SK-MEL-5 (cell line): Measurements from ENCODE around the gene CLDN8. TPM values are rescaled to one million over a fixed set of nuclear protein-coding genes. Genes with fewer than 3 reads are reported as not detected.

Experiments used
- DNase-seq: peaks from one replicate; pipeline ENCODE4 v3.0.0-alpha.2; 2016; ENCODE audit warnings: low read depth, low spot score
- in situ Hi-C: cut with HindIII; loops from 2 replicates; pipeline ENCODE4 v1.10.0; 2016; ENCODE audit warnings: low sequenced_read_pairs, high pct_unique_total_duplicates, low pct_unique_long_range_greater_than_20kb
- polyA plus RNA-seq, 2 experiments: library from polyadenylated mRNA; depleted of rRNA; stranded (reverse); fragments of >200 nt; gene quantifications; 2 replicates each; pipeline ENCODE4 v1.2.3, GENCODE V29; 2015
- total RNA-seq: library from RNA; depleted of rRNA; stranded (reverse); fragments of >200 nt; shearing (Covaris generic); gene quantifications from 2 replicates; pipeline ENCODE4 v1.2.3, GENCODE V29; 2014; rRNA removed

The CLDN8 gene
- total RNA-seq, result not detected in 2 replicates
- polyA plus RNA-seq (2015; cell fraction: cytosol; rRNA removed), result not detected in 2 replicates
- polyA plus RNA-seq (2015; cell fraction: nucleus; rRNA removed), result not detected in 2 replicates

DNA sequence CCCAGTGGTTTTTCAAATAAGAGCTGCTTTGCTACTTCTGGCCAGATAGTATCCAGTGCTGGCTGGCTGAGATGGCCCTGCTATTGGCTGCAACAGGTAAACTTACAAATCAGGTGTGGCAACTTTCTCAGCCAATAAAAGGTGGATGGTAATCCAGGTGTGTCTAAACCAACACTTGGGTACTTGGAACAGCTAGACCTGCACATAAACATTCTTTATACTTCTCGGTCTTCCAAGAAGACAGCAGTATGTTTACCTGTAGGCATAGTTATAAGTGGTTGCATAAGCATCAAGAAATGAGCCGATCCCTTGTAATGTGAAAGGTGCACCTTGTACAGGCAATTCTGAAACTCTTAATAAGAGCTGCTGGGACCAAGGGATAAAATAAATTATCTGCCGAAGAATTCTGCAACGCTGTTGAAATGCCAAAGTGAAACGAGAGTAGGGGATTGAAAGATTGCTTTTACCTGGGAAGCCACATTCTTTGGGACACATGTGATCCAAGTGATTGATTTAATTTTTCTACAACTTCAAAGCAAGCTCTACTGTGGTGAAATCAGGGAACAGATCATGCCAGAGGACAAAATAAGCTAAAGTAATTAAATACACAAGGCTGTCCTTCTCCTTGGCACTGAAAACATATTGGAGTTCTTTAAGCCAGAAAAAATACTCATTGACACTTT is at the start of gene CLDN8:
CLDN8 (minus strand) TSS at position 57 of the 683 bp plus-strand sequence. CDS start 172 bp downstream, outside the sequence.
- in situ Hi-C loops, result no loop called here

DNA sequence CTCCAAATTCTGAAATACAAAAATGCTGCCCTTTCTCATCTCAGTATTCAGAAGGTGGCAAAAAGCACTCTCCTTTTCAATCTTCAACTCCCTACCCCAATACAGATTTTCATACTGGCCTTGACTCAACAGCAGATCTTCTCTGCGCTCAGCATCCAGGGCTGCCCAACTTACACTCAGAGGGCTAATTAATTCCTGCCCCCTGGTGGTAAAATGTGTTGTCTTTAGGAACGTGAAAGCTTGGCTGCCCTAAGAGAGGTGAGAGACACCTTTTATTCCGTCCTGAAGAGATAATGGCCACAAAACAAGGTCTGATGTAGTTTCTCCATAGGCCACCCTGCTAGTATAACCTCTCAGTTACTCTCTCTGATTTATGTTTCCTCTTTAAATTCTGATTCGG is 41.9 kb upstream of the CLDN8 start:
- DNase-seq, result peak; percentile 71
- in situ Hi-C loops, result no loop called here

More for the DNA sequence above, at the start of gene CLDN8:
- DNase-seq, result no peak

DNA sequence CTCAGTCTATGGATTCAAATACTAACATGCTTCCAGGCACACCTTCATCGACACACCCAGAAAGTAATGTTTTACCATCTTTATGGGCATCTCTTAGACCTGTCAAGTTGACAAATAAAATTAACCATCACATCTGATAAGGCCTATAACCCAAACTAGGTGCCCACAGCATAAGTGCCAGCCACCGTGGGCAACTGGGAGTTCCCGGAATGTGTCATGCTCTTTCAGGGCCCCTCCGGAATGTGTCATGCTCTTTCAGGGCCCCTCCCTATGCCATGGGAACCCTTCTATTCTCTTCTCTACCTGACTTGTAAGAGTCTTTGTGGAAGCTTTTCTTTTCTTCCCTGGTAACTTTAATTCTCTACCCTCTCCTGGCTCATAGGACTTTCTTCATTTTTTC is 40.2 kb upstream of the CLDN8 start:
- DNase-seq, result no peak
- in situ Hi-C loops, result no loop called here

DNA sequence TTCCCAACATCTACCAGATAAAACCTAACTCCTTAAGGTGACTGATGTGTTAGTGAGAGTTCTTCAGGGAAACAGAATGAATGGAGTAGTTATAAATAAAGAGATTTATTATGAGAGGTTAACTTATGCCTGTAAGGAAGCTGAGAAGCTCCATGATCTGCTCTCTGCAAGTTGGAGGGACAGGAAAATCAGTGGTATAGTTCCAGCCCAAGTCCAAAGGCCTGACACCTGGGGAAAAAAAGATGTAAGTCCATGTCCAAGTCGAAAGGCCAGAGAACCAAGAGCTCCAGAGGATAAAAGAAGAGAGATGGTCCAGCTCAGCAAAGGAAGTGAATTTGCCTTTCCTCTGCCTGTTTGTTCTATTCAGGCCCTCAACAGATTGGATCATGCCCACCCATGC is 39.8 kb upstream of the CLDN8 start:
- DNase-seq, result no peak
- in situ Hi-C loops, result no loop called here

DNA sequence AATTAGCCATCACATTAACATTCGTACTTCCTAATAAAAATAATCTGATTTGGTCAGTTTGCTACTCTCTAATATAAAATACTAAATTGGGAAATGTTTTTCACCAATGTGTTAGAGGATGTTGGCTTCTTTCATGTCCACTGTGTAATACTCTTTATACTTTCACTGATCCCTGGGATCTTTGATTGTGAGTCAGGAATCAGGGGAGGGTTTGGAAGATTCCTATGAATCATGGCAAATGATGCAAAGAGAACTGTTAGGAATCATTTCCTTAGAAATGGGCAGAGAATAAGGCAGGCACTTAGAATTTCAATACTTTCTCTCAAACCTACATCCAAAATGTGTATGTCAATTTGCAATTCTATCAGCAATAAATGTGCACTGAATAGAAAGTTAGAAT is 35.9 kb upstream of the CLDN8 start:
- no peak for DNase-seq
- in situ Hi-C loops, result no loop called here

DNA sequence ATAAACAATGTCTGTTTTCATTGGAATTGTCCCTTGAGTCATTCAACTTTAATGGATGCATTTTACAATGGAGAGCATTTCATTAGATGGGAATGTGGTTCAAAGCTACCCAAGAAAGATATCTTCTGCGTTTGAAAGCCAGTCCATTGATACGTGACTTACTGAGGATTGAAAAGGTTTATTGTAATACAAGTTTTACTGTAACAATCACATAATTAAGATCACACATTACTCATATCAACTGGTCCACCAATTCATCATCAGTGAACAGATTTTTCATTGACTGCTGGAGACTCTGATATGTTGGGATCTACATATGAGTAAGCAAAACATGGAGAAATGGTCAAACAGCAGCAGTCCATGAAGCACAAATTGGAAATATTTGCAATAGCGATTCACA is 34.0 kb upstream of the CLDN8 start:
- in situ Hi-C loops, result no loop called here
- peak; percentile 21 for DNase-seq

DNA sequence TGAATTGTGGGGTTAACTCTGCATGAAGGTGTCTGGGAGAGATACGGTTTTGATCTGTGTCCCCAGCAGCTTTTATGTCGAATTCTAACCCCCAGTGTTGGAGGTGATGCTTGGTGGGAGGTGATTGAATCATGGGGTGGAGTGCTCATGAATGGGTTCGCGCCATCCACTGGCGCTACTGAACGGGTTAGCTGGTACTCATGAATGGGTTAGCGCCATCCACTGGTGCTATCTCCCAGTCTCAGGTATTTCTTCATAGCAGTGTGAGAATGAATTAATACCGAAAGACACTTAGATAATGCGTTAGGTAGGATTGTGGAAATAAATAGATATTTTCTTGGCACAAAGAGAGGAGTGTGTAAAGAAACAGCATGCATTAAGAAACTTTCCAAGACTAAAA is 32.9 kb upstream of the CLDN8 start:
- in situ Hi-C loops, result no loop called here
- DNase-seq, result no peak

DNA sequence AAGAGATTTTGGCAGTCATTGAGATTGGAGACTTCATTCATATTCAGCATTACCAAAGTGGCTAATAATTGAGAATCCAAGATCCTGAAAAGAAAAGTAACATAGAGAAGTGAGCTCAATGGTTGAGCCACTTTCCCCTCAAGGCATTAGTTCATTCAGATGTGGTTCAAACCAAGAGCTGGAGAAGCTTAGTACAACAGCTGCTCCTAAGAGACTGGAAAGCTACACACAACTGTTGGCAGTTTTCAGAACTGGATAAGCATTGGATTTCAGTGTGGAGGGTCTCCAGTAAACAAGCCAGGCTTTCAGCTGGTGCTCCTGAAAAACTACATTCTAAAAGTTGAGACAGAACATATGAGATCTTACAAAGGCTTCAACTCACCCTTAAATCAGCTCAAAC is 29.2 kb upstream of the CLDN8 start:
- DNase-seq, result no peak

DNA sequence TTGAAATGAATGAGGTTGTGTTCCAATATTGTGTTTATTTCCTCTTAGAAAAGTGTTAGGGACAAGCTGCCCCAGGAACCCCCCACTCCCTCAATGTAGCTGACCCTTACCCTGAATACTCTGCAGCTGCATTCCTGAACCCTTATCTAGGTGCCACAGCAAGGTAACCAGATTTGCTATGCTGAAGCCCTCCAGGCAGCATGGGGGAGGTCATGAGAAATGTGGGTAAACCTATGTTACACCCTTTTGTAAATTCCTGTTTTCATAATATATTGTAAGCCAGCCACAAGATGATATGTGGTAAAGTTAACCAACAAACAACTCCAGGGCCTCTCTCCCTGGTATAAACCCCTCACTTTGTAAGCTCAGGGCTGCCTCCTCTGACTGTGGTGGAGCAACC is 27.8 kb upstream of the CLDN8 start:
- no peak for DNase-seq
- in situ Hi-C loops, result no loop called here

More for the DNA sequence above, 29.2 kb upstream of the CLDN8 start:
- in situ Hi-C loops, result no loop called here

DNA sequence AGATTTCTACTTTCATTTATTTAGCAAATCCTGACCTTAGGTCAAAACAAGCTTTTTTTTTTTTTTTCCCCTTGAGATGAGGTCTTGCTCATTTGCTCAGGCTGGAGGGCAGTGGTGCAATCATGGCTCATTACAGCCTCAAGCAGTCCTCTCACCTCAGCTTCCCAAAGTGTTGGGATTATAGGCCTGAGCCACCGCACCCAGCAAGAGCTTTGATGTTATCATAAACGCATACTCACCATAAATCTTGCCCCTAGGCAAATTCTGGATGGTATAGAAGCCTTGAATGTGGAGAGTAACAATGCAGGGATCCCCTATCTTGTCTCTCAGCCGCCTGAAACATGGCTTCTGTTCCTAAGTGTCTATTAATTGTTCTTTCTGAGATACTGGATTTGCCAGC is 24.8 kb upstream of the CLDN8 start:
- DNase-seq, result no peak
- in situ Hi-C loops, result no loop called here

DNA sequence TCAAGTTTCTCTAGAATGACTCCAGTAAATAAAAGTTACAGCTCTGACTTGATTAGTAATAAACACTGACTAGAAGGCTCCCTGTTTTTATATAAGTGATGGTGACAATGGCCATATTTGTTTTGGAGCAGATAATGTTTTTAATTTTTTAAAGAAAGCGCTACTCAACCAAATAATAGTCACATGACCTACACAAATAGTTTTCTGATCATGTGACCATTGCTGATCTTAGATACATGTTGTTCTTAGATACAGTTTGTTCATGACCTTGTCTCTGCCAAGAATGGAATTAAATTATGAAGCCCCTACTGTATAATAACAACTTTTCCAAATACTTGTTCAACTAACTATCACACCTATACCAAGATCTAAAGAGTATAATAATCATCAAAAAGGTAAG is 22.3 kb upstream of the CLDN8 start:
- in situ Hi-C loops, result no loop called here
- DNase-seq, result no peak

DNA sequence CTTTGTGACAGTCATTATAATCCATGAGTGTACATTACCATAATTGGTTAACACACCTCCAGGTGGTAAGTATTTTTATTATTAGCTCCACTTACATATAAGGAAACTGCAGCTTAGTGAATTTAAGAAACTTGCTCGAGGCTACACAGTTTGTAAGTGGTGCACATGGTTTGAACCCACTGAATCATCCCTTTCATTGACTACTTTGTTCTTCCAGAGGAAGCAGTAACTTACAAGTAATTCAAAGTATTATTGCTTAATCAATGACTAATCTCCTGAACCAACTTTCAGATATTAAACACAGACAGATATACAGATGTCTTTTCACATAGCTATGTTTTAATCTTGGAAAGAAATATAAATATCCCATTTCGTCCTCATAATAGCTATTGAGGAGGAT is 18.7 kb upstream of the CLDN8 start:
- in situ Hi-C loops, result no loop called here
- DNase-seq, result peak; percentile 72

DNA sequence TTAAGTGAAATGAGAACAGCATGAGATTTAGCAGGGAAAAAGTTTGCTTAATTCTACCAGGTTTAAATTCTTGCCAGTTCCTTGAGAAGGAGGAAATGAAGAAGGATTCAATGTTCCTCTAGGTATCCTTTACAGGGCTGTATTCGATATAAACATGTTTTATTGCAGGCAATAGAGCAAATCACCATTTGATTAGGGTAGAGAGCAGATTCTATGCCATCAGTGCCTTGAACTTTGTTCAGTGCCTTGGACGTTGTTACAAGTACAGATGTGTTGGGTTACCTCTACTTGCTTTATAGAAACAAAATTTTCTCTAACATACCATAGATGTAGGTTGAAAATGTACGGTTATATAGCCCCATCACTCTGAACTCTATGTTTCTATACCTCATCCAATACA is 18.2 kb upstream of the CLDN8 start:
- in situ Hi-C loops, result no loop called here
- no peak for DNase-seq

DNA sequence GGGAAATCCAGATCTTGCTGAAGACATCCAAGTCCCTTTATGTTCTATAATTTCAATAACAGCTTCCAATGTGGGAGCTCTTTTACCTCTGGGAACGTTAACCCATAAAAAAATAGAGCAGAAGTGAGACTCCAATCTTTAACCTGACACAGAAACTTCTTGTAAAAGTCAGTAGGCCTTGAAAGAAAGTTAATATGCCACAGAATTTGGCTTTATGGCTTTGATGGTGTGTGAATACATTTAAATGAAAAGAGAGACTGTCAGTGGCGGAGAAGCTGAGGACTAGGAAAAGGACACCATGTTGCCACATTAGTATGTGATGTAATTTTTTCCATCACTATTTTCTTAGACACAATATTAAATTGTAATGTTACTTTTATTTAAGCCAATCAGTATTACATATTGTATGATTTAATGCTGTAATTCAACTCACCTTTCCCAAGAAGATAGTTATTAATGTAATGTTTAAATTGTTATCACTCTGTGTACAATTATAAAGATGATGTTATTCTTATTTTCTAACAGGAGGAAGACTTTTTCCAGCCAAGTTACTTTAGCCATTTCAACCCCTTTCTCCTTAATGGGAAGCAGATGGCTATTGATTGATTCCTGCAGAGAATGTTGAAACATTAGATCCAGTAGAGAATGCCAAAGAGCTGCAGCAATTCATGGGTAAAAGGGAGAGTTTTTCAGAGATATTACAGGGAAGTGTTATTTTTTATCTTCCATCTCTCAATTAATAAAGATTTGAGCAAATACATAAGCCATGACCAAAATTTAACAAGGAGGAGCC is 17.5 kb upstream of the CLDN8 start:
- in situ Hi-C loops, result no loop called here
- DNase-seq, result no peak

DNA sequence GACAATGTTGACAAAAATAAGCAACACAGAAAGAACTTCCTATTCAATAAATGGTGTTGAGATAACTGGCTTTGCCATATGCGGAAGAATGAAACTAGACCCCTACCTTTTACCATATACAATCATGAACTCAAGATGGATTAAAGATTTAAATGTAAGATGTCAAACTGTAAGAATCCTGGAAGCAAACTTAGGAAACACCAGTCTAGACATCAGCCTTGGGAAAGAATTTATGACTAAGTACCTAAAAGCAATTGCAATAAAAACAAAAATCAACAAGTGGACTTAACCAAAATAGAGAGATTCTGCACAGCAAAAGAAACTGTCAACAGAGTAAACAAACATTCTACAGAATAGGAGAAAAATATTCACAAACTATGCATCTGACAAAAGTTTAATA is 16.1 kb upstream of the CLDN8 start:
- in situ Hi-C loops, result no loop called here
- no peak for DNase-seq

DNA sequence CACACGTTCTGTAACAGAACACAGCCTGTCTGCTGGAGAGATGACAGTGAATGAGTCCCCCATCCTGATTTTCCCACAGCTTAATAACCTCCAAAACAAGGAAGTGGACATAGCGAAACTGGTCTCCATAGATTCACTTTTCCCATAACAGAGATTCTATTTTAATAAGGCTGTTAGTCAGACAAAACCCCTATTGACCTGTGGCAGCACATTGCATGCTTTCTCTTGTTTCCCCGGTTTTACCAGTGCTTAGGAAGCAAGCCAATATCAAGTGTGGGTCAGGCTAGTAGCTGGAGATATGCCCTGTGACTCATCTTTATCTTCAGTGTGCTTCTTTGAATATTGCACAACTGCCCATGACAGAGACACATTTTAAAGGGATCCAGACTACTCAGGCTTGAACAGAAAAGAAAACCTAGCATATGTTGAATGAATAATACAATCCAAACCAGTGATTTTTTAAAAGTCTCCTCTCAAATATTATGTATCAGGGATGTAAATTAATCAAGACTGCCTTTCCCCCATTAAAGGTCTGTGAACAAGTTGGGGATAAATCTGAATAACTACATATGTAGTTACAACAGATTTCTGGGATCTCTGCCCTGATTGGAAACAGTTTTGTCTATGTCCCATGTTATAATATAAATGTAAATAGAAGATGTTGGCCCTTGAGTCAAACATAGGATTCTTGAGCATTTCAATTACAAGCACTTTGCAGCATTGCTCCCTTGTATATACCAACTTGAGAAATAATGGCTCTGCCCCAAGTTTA is 11.9 kb upstream of the CLDN8 start:
- DNase-seq, result peak; percentile 99
- in situ Hi-C loops, result no loop called here

DNA sequence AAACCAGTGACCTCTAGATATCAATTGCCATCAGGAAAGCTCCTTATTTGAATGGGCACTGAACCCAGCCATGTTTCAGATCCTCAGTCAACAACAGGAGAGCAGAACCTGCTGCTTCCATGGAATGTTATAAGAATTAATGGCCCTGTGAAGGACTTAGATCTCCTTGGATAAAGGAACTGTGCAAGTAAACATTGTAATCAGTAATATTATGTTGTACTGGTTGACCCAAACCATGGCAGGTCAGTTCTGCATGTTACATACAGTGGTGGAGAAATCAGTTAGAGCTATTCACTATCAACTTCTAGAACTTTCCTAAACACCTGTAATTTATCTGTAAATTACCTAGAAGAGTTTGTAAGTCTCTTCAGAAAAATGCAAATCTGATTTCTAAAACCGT is 11.2 kb upstream of the CLDN8 start:
- DNase-seq, result no peak
- in situ Hi-C loops, result no loop called here

DNA sequence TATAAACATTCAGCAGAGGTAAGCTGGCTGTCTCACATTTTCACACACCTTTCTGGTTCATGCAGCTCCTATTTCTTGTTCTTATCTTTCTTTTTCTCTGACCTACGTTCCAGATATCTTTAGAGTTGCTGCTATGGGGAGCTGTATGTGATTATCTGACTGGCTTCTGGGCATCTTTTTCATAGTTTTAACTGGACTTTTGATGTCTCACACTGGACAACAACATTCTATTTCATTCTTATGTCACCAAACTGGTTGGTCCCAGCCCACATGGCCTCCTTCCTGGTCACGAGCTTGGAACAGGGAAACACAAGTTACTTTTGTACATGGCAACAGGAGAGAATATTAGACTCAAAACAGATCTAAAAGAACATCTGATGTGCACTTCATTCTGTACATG is 7.7 kb upstream of the CLDN8 start:
- in situ Hi-C loops, result no loop called here
- DNase-seq, result no peak
